Stimulated activated CD8-positive, alpha-beta memory T cell treated with anti-CD3 and anti-CD28 coated beads, Interleukin-15, amount 100 ng/mL, for 24 hours (primary cell): Measurements from ENCODE around the gene KCTD1.

Experiments used
- DNase-seq: peaks from one replicate; pipeline ENCODE4 v3.0.0-alpha.2; 2020; ENCODE audit warnings: low read depth

The KCTD1 gene

GRCh38 chr18:26425148-26425531 lies 123.2 kb downstream of the KCTD1 start:
- no peak for DNase-seq

- DNase-seq, result no peak
Measured at GRCh38 chr18:26424428-26425147, 123.8 kb downstream of the KCTD1 start.

- DNase-seq, result no peak
Measured at GRCh38 chr18:26422472-26423162, 125.7 kb downstream of the KCTD1 start.

GRCh38 chr18:26421931-26422330 lies 126.4 kb downstream of the KCTD1 start:
- no peak for DNase-seq

- DNase-seq, result no peak
Measured at GRCh38 chr18:26421503-26421902, 126.8 kb downstream of the KCTD1 start.

DNA sequence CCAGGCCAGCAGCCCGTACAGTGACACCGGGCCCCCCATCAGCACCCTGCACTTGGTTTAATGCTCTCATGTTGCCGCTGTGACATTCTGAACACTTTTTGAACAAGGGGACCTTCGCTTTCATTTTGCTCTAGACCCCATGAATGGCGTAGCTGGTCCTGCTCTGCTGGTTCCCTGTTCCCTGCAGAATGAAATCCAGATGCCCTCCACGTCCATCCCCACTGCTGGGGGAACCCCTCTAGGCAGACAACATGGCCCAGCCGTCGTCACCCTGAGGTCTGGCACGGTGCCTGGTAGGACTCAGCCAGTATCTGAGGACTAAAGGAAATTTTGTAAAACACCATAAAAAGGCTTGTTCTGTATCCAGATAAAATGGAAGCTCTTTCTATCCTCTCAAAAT lies 128.6 kb downstream of the KCTD1 start:
- no peak for DNase-seq

GRCh38 chr18:26418225-26418624 lies 130.1 kb downstream of the KCTD1 start:
- no peak for DNase-seq

- no peak for DNase-seq
Measured at GRCh38 chr18:26417190-26417589, 131.2 kb downstream of the KCTD1 start.

GRCh38 chr18:26416652-26417150 lies 131.7 kb downstream of the KCTD1 start:
- no peak for DNase-seq

GRCh38 chr18:26415631-26416030 lies 132.7 kb downstream of the KCTD1 start:
- DNase-seq, result no peak

DNA sequence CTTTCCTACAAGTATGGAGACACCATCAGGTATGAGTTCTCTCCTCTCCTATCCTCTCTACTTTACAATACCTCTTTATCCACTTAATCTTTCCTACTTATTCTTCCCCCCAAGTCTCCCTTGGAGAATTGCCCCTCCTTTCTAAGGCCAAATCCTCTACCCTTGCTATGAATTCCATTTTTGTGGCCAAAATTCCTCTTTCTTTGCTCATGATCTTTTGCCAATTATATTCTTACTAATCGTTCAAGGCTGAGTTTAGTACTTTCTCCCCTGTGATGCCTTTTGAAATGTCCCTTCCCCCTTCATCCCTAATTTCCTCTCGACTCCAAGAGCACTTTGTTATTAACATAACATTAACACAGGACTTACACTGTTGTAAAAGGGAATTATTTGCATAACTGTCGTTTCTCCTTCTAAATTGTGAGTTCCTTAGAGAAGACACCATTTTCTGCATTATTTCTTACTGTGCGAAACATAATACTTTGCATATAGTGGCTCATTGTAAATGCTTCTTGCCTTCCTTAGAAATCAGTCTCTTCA lies 133.4 kb downstream of the KCTD1 start:
- DNase-seq, result no peak

DNA sequence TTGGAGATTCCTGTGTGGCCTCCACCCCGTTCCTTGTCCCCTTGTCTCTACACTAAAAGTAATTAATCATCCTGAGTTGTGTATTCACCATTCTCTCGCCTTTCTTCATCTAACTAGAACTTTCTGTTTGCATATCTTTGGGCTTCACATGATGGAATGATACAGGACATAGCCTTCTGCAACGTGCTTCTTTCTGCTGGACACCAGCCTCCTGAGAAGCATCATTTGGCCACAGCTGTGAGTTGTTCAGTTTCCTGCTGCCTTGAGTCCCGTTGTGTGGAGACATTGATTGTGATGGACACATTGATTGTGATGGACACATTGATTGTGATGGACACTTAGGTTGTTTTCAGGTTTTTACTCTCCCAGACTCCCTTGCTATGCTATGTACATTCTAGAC lies 139.3 kb downstream of the KCTD1 start:
- DNase-seq, result no peak

DNA sequence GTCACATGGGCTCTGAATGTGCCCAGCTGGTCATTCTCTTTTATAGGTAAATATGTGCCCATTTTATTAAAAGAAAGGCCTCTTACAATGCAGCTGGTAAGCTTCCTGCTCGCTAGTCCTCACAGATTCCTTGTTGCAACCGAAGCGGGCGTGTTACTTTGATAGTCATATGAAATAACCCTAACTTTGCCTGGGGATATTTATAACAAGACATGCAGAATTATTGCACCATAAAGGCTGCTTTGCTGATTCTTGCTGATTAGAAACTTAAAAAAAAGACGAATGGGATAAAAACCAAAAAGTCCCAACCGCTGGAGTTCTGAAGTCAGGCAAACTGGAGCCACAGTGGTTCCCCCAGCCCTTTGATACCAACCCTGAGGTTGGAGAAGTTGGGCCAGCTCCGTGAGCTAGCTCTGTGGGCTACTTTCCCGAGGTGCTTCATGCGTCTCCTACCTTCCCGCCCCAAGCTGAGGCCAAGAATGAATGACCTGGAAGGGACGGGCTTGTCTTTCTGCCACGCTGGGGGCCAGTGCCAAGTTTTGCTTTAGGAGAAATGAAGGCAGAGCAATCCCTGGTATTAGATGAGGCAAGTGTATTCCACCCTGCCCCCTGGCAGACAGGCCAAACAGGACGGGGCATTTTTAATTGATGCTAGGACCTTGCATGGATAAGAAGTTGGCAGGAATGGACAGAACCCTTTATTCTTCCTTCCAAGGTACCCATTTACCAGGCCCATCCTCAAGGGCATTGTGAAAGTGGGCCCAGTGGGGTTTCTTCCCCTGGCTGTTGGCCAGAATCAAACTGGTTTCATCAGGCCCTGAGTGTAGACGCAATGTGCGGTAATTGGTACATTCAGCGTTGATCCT lies 140.4 kb downstream of the KCTD1 start:
- DNase-seq, result no peak

GRCh38 chr18:26406854-26407517 lies 141.4 kb downstream of the KCTD1 start:
- no peak for DNase-seq

DNA sequence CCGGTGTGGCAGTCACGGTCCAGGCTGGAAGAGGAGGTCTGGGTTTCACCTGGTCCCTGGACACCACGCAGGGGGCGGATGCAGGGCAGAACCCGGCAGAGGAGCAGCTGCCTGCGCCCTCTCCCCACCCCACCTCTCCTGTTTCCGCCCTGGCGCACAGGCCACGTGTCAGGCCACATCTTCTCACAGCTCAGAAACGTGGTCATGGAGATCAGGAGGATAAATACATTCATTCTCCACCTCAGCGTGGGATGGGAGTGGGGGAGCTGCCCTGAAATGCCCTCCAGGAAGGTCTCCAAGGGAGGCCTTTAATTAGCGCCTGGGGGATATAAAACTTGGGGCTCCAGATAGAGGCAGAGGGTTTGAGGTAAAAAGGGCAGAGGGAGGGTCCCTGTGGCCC lies 142.0 kb downstream of the KCTD1 start:
- no peak for DNase-seq

GRCh38 chr18:26405190-26405801 lies 143.1 kb downstream of the KCTD1 start:
- DNase-seq, result no peak
